ENCODE measurements around the gene AGFG2. TPM values are rescaled to one million over a fixed set of nuclear protein-coding genes. Genes with fewer than 3 reads are reported as not detected.
A peak's percentile ranks its signal among the peaks of the same experiment; 100 is the strongest.

AGFG2 gene
- total RNA-seq, 1 donor from 2014 or later: 22.9 TPM

DNA sequence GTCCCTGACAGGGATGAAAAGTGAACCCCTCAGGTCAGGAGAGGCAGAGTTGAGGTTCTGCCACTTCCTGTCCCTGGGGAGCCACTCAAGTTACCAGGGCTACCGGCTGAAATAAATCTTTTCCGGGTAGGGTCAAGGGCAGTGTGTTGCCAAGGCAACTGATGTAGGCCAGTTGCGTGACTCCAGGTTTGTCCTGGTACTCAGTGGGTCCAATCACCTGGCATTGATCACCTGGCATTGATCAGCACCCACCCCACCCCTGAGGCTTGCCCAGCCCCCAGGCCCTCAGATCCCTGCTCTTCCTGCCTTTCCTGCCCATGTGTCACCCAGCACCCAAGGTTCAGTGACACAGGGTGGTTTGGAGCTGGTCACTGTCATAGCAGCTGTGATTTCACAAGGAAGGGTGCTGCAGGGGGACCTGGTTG lies 28.8 kb downstream of the AGFG2 start:
- Histone ChIP-seq H3K27me3 (ENCODE audit: low read depth) (no peaks in the 10 kb centered on the region), H3K9me3 (no peaks in the 10 kb centered on the region), H3K4me3 (no peak overlapping the region), H3K4me1 (peaks cover 27% of the 10 kb centered on the region), H3K27ac (no peak overlapping the region), H3K36me3 (peaks cover 19% of the 10 kb centered on the region)
- DNase-seq (no peak), ATAC-seq (peak in 1 of 2 donors; percentile 8)
- intact Hi-C loops (cut with DNase I): loop anchor here (10.0 kb wide), 1 partner anchor 127 kb away; the partner anchor contains the start of gene GIGYF1
- TF ChIP-seq, protein P1, sequence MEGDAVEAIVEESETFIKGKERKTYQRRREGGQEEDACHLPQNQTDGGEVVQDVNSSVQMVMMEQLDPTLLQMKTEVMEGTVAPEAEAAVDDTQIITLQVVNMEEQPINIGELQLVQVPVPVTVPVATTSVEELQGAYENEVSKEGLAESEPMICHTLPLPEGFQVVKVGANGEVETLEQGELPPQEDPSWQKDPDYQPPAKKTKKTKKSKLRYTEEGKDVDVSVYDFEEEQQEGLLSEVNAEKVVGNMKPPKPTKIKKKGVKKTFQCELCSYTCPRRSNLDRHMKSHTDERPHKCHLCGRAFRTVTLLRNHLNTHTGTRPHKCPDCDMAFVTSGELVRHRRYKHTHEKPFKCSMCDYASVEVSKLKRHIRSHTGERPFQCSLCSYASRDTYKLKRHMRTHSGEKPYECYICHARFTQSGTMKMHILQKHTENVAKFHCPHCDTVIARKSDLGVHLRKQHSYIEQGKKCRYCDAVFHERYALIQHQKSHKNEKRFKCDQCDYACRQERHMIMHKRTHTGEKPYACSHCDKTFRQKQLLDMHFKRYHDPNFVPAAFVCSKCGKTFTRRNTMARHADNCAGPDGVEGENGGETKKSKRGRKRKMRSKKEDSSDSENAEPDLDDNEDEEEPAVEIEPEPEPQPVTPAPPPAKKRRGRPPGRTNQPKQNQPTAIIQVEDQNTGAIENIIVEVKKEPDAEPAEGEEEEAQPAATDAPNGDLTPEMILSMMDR (IDR thresholded peaks at IDR 0.05): no peak

DNA sequence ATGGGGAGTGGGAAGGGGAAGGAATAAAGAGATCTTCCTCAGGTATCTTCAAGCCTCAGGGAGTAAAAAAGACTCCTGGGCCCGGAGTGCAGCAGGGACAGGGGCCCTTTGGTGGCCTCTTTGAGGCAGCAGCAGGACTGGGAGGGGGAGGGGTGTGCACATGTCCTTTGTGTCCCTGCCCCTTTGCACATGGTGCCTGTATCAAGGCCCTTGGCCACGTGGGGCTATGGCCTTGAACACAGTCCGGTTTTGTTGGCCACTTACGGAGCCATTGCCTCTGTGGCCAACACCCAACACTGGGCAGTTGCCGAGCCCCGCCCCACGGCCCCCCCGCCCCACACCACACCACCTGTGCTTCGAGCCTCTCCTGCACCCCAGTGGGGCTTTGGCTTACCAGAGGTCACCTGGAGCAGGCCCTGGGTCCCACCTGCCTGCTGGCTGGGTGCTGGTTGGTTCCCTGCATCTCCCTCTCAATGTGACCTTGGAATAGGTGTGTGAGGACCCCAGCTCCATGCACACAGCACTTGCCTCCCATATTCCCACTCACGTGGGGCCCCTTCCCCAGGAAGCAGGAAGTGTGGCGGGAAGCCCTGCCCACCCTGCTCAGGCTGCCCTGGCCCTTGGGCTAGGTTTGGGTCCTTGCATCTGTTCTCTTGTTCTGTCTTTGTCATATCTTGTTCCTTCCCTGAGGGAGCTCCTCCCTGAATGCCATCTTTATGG lies 29.3 kb downstream of the AGFG2 start:
- ATAC-seq: no peak
- H3K9me3 ChIP-seq: no peaks in the 10 kb centered on the region
- TF ChIP-seq, protein P1 (IDR thresholded peaks at IDR 0.05): no peak
- no peaks in the 10 kb centered on the region for H3K27me3 ChIP-seq (ENCODE audit: low read depth)
- no peak overlapping the region for H3K27ac ChIP-seq
- H3K4me3 ChIP-seq: no peak overlapping the region
- H3K4me1 ChIP-seq: peaks cover 27% of the 10 kb centered on the region
- intact Hi-C loops (cut with DNase I): loop anchor here (10.0 kb wide), 1 partner anchor 126 kb away; the partner anchor contains the start of gene GIGYF1
- H3K36me3 ChIP-seq: peaks cover 14% of the 10 kb centered on the region
- no peak for DNase-seq

- Histone ChIP-seq H3K4me3 (peak overlapping the region; percentile 45), H3K27me3 (ENCODE audit: low read depth) (no peaks in the 10 kb centered on the region), H3K36me3 (peaks cover 20% of the 10 kb centered on the region), H3K4me1 (peaks cover 22% of the 10 kb centered on the region), H3K27ac (peak overlapping the region; percentile 53), H3K9me3 (no peaks in the 10 kb centered on the region)
- intact Hi-C loops (cut with DNase I): loop anchor here (10.0 kb wide), 1 partner anchor 126 kb away; the partner anchor contains the start of gene GIGYF1
- TF ChIP-seq, protein P1 (IDR thresholded peaks at IDR 0.05): peak; percentile 34
- ATAC-seq: peak; percentile 57 to 60
- DNase-seq: peak; percentile 76
Observed at GRCh38 chr7:100568896-100569844, 30.2 kb downstream of the AGFG2 start.

- ATAC-seq (no peak), DNase-seq (no peak)
- peaks cover 25% of the 10 kb centered on the region for H3K36me3 ChIP-seq
- H3K27me3 ChIP-seq (ENCODE audit: low read depth): no peaks in the 10 kb centered on the region
- TF ChIP-seq, protein P1 (IDR thresholded peaks at IDR 0.05): no peak
- H3K4me3 ChIP-seq: no peak overlapping the region
- no peak overlapping the region for H3K27ac ChIP-seq
- no peaks in the 10 kb centered on the region for H3K9me3 ChIP-seq
- peaks cover 21% of the 10 kb centered on the region for H3K4me1 ChIP-seq
- intact Hi-C loops (cut with DNase I): no loop called here
Observed at GRCh38 chr7:100570954-100571828, 32.2 kb downstream of the AGFG2 start.

DNA sequence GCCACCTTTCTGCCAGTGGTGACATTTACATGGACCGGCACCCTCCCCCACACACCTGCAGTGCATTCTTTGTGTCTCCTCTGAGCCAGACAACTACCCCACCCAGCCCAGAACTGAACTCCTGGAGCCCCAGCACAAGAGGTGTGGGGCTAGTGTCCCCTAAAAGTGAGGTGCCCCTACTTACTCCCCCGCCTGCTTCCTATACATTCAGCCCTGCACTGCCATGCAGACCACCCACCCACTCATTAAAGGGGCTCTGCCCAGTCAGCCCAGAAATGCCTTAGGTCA lies 32.8 kb downstream of the AGFG2 start:
- TF ChIP-seq, protein P1 (IDR thresholded peaks at IDR 0.05): no peak
- intact Hi-C loops (cut with DNase I): no loop called here
- DNase-seq: no peak
- no peak for ATAC-seq
- Histone ChIP-seq H3K4me3 (no peak overlapping the region), H3K36me3 (peaks cover 31% of the 10 kb centered on the region), H3K27ac (no peak overlapping the region), H3K4me1 (peaks cover 21% of the 10 kb centered on the region), H3K9me3 (no peaks in the 10 kb centered on the region), H3K27me3 (ENCODE audit: low read depth) (no peaks in the 10 kb centered on the region)
